ENCODE data around the gene MCRIP2. TPM values are rescaled to one million over a fixed set of nuclear protein-coding genes. Genes with fewer than 3 reads are reported as not detected.

Gene MCRIP2
- polyA plus RNA-seq, 1 donor from 2014 or later: 29.1 TPM

DNA sequence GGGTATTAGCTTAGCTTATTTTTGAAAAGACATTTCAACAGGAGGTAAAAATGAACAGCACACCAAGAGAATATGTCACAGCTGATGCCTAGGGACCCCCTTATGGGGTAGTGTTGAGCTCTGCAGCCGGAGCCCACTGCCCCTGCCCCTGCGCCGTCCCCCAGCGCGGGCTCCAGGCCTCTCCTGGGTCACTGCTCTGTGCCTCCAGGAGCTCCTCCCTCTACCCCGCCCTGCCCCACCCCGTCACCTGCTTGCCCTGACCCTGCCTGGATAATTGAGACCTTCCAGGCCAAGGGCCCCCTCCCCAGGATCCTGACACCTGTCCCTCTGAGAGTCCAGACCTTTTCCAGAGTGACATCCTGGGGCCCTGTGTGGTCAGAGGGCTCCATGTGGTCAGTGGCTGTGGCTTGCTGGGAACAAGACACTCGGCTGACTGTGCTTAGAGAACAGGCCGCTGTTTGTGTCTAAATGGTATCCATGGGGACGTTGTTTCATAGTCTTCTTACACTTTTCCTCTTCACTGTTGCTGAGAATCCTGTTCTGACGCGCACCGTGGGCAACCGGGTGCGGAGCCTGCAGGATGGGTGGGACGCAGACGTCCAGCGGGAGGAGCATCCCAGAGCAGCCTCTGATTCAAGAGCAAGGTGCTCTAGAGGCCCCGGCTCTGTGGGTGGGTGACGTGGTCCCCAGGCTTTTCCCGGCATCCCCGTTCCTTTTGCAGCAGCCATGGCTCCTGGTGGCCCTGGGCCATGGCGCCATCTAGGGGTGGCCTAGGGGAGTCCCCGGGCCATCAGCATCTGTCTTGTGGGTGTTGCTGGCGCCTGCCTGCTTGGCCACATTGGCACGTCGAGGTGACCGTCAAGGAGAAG lies 30.9 kb upstream of the MCRIP2 start:
- H3K36me3 ChIP-seq (ENCODE audit: insufficient read depth, low read length): peaks cover 7% of the 10 kb centered on the region
- no peak overlapping the region for H3K4me3 ChIP-seq (ENCODE audit: low read length)
- no peaks in the 10 kb centered on the region for H3K9me2 ChIP-seq (ENCODE audit: insufficient read depth, low read length)
- no peaks in the 10 kb centered on the region for H4K20me1 ChIP-seq (ENCODE audit: insufficient read depth)
- H2AFZ ChIP-seq (ENCODE audit: low read depth, low read length): no peak overlapping the region
- H3K27ac ChIP-seq (ENCODE audit: low read length): no peak overlapping the region
- no peaks in the 10 kb centered on the region for H3F3A ChIP-seq (ENCODE audit: insufficient read depth, low read length, poor library complexity, severe bottlenecking)
- H3K9ac ChIP-seq (ENCODE audit: low read length): no peak overlapping the region
- TF ChIP-seq SMC3 (conservative IDR thresholded peaks at IDR 0.05; ENCODE audit: poor library complexity) (no peak), RAD21 (conservative IDR thresholded peaks at IDR 0.05) (no peak), MXI1 (conservative IDR thresholded peaks at IDR 0.05; ENCODE audit: poor library complexity, severe bottlenecking) (no peak), TAF1 (IDR thresholded peaks at IDR 0.05; ENCODE audit: low read depth) (no peak), REST (IDR thresholded peaks at IDR 0.05; ENCODE audit: borderline replicate concordance) (no peak), EP300 (conservative IDR thresholded peaks at IDR 0.05; ENCODE audit: poor library complexity, severe bottlenecking) (no peak), EZH2 (IDR thresholded peaks at IDR 0.05; ENCODE audit: borderline replicate concordance, insufficient read depth, low read length, poor library complexity, severe bottlenecking) (no peak), POLR2AphosphoS5 (IDR thresholded peaks at IDR 0.05) (no peak)
- H3K9me3 ChIP-seq (ENCODE audit: low read length): no peaks in the 10 kb centered on the region
- H3K79me2 ChIP-seq (replicated peaks; ENCODE audit: insufficient read depth, low read length): no peaks in the 10 kb centered on the region
- H3K4me2 ChIP-seq (ENCODE audit: low read length): no peak overlapping the region
- H3K27me3 ChIP-seq (ENCODE audit: insufficient read depth, low read depth, low read length): no peaks in the 10 kb centered on the region

GRCh38 chr16:615122-615521 lies 26.5 kb upstream of the MCRIP2 start:
- H3K27ac ChIP-seq (ENCODE audit: low read length): no peak overlapping the region
- H3K4me3 ChIP-seq (ENCODE audit: low read length): no peak overlapping the region
- no peaks in the 10 kb centered on the region for H3K9me3 ChIP-seq (ENCODE audit: low read length)

More at GRCh38 chr16:615122-615521, 26.5 kb upstream of the MCRIP2 start:
- Histone ChIP-seq H3K4me2 (ENCODE audit: low read length) (no peak overlapping the region), H2AFZ (ENCODE audit: low read depth, low read length) (no peak overlapping the region), H3K36me3 (ENCODE audit: insufficient read depth, low read length) (peaks cover 7% of the 10 kb centered on the region), H3K27me3 (ENCODE audit: insufficient read depth, low read depth, low read length) (no peaks in the 10 kb centered on the region), H3K79me2 (replicated peaks; ENCODE audit: insufficient read depth, low read length) (no peaks in the 10 kb centered on the region), H3F3A (ENCODE audit: insufficient read depth, low read length, poor library complexity, severe bottlenecking) (no peaks in the 10 kb centered on the region), H4K20me1 (ENCODE audit: insufficient read depth) (no peaks in the 10 kb centered on the region), H3K9me2 (ENCODE audit: insufficient read depth, low read length) (no peaks in the 10 kb centered on the region), H3K9ac (ENCODE audit: low read length) (no peak overlapping the region)
- TF ChIP-seq SMC3 (conservative IDR thresholded peaks at IDR 0.05; ENCODE audit: poor library complexity) (no peak), MXI1 (conservative IDR thresholded peaks at IDR 0.05; ENCODE audit: poor library complexity, severe bottlenecking) (no peak), REST (IDR thresholded peaks at IDR 0.05; ENCODE audit: borderline replicate concordance) (no peak), POLR2AphosphoS5 (IDR thresholded peaks at IDR 0.05) (no peak), EP300 (conservative IDR thresholded peaks at IDR 0.05; ENCODE audit: poor library complexity, severe bottlenecking) (no peak), EZH2 (IDR thresholded peaks at IDR 0.05; ENCODE audit: borderline replicate concordance, insufficient read depth, low read length, poor library complexity, severe bottlenecking) (no peak), RAD21 (conservative IDR thresholded peaks at IDR 0.05) (no peak), TAF1 (IDR thresholded peaks at IDR 0.05; ENCODE audit: low read depth) (no peak)
- TF ChIP-seq, protein P1, sequence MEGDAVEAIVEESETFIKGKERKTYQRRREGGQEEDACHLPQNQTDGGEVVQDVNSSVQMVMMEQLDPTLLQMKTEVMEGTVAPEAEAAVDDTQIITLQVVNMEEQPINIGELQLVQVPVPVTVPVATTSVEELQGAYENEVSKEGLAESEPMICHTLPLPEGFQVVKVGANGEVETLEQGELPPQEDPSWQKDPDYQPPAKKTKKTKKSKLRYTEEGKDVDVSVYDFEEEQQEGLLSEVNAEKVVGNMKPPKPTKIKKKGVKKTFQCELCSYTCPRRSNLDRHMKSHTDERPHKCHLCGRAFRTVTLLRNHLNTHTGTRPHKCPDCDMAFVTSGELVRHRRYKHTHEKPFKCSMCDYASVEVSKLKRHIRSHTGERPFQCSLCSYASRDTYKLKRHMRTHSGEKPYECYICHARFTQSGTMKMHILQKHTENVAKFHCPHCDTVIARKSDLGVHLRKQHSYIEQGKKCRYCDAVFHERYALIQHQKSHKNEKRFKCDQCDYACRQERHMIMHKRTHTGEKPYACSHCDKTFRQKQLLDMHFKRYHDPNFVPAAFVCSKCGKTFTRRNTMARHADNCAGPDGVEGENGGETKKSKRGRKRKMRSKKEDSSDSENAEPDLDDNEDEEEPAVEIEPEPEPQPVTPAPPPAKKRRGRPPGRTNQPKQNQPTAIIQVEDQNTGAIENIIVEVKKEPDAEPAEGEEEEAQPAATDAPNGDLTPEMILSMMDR (IDR thresholded peaks at IDR 0.05; ENCODE audit: poor library complexity, severe bottlenecking): no peak

All from neural cell (in vitro differentiated cells).